ENCODE data around the gene COA7. TPM values are rescaled to one million over a fixed set of nuclear protein-coding genes. Genes with fewer than 3 reads are reported as not detected.

The COA7 gene
- total and polyA plus RNA-seq, 2 of the 8 experiments (the other 6 are each of a cell fraction or from before 2014, with no cell fraction given), result 23.2 to 61.8 TPM

DNA sequence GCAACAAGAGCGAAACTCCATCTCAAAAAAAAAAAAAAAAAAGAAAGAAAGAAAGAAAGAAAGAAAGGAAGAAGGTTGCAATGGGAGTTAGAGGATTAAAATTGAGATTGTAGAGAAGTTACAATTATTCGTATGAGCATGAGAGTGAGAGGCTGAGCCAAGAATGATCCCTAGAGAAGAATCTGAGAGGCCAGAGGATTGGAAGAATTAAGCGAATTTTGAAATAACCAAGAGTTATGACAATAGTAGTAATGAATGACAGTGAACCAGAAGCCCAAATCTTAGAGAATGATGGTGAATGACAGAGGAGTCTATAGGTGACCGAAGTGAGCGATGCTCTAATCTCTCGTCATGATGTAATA is 27.7 kb upstream of the COA7 start (continued):
- TF ChIP-seq MAX (IDR thresholded peaks at IDR 0.05) (no peak), CTBP2 (IDR thresholded peaks at IDR 0.05; ENCODE audit: borderline replicate concordance, insufficient read depth, insufficient read length, low read length) (no peak)
